Hepatocyte (in vitro differentiated cells): ENCODE data around the gene LIPC.

Source experiments
- EZH2 ChIP-seq: fragments of 200-600 bp; sonication (generic); IDR thresholded peaks from 2 replicates; pipeline ENCODE4 v1.6.1; 2016; ENCODE audit warnings: antibody characterized with exemption, mild to moderate bottlenecking, borderline replicate concordance
- EZH2phosphoT487 ChIP-seq: fragments of 200-600 bp; sonication (generic); IDR thresholded peaks from one replicate; pipeline ENCODE4 v1.6.1; 2018; ENCODE audit warnings: antibody characterized with exemption, mild to moderate bottlenecking, low read depth, moderate library complexity; ENCODE audit not compliant: unreplicated experiment, severe bottlenecking
- TF ChIP-seq, protein P1 (sequence below): fragments of 200-600 bp; sonication (generic); IDR thresholded peaks from 2 replicates; pipeline ENCODE4 v1.5.1; 2016; ENCODE audit warnings: antibody characterized with exemption, mild to moderate bottlenecking; ENCODE audit not compliant: poor library complexity

DNA sequence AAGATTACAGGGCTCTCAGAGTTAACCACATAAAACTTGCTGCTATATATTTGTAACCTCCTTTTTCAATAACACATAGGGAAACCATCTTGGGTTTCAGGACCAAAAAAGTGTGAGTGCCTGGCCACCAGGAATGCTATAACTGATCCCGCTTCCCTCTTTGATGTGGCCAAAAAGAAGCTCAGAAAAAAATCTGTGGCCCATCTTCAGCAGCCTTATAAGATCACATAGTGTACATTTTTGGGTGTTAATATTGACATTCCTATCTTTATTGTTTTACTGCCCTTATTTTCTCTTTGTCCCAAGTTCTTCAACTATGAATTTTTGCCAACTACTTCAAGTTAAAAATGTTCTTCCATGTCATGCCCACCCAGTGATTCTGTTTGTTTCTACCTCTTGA lies 102.8 kb downstream of the LIPC start:
- TF ChIP-seq EZH2phosphoT487 (no peak), EZH2 (no peak)
- TF ChIP-seq, protein P1, sequence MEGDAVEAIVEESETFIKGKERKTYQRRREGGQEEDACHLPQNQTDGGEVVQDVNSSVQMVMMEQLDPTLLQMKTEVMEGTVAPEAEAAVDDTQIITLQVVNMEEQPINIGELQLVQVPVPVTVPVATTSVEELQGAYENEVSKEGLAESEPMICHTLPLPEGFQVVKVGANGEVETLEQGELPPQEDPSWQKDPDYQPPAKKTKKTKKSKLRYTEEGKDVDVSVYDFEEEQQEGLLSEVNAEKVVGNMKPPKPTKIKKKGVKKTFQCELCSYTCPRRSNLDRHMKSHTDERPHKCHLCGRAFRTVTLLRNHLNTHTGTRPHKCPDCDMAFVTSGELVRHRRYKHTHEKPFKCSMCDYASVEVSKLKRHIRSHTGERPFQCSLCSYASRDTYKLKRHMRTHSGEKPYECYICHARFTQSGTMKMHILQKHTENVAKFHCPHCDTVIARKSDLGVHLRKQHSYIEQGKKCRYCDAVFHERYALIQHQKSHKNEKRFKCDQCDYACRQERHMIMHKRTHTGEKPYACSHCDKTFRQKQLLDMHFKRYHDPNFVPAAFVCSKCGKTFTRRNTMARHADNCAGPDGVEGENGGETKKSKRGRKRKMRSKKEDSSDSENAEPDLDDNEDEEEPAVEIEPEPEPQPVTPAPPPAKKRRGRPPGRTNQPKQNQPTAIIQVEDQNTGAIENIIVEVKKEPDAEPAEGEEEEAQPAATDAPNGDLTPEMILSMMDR: no peak
